Activated T-helper 17 cell treated with anti-CD3 and anti-CD28 coated beads, Interleukin-2, amount 50 U/mL, for 72 hours (primary cell): ENCODE data around the gene SRSF8. TPM values are rescaled to one million over a fixed set of nuclear protein-coding genes. Genes with fewer than 3 reads are reported as not detected.

Experiments
- ATAC-seq: fragments of 150-1000 bp; cut with Tn5 transposase; replicated peaks from 2 replicates; pipeline ENCODE4 v1.10.0; 2021; ENCODE audit warnings: mild to moderate bottlenecking, moderate library complexity
- H3K27ac Mint-ChIP-seq: one replicate; pipeline ENCODE4 v1.8.0; 2022; ENCODE audit warnings: mixed read lengths
- H3K27me3 Mint-ChIP-seq: one replicate; pipeline ENCODE4 v1.8.0; 2022; ENCODE audit warnings: mixed read lengths
- H3K36me3 Mint-ChIP-seq: one replicate; pipeline ENCODE4 v1.8.0; 2022; ENCODE audit warnings: low read depth, mild to moderate bottlenecking, mixed read lengths
- H3K4me1 Mint-ChIP-seq: one replicate; pipeline ENCODE4 v1.8.0; 2022; ENCODE audit warnings: mixed read lengths
- H3K4me3 Mint-ChIP-seq: one replicate; pipeline ENCODE4 v1.8.0; 2022; ENCODE audit warnings: mild to moderate bottlenecking, mixed read lengths
- H3K9me3 Mint-ChIP-seq: one replicate; pipeline ENCODE4 v1.8.0; 2022; ENCODE audit warnings: mixed read lengths
- total RNA-seq, 2 donors: library from RNA; stranded (reverse); gene quantifications; one replicate each; pipeline ENCODE4 v1.2.3, GENCODE V29; 2022

SRSF8 gene
- total RNA-seq, 2 donors from 2014 or later = 25.5 to 32.1 TPM

- H3K9me3 Mint-ChIP-seq = no peaks in the 10 kb centered on the region
- H3K36me3 Mint-ChIP-seq = no peaks in the 10 kb centered on the region
- H3K27ac Mint-ChIP-seq = no peak overlapping the region
- H3K27me3 Mint-ChIP-seq = no peaks in the 10 kb centered on the region
- H3K4me3 Mint-ChIP-seq = no peak overlapping the region
- peaks cover 20% of the 10 kb centered on the region for H3K4me1 Mint-ChIP-seq
- no peak for ATAC-seq
Measured at GRCh38 chr11:95081010-95081409, 14.3 kb downstream of the SRSF8 start.

DNA sequence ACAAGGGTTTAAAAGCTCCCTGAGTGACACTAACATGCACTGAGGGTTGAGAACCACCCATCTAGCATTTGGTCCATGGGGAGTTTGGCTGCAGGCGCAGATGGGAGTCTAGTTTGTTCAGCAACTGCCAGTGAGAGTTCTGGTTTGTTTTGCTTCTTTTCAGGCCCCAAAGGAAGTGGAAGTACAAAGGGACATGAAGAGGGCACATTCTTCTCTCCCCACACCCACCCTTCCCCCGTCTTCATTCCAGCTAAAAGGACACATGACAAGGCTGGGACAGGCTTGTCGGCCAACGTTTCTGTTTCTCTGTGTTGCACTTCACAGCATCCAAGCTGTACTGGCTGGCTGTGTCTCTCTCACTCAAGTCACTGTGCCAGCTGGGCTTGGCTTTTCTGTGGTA lies 14.7 kb downstream of the SRSF8 start:
- Mint-ChIP-seq H3K27me3 (no peaks in the 10 kb centered on the region), H3K27ac (no peak overlapping the region), H3K36me3 (no peaks in the 10 kb centered on the region), H3K9me3 (no peaks in the 10 kb centered on the region), H3K4me1 (peaks cover 19% of the 10 kb centered on the region), H3K4me3 (no peak overlapping the region)
- ATAC-seq = no peak

GRCh38 chr11:95082576-95083001 lies 15.9 kb downstream of the SRSF8 start:
- ATAC-seq = no peak
- Mint-ChIP-seq H3K9me3 (no peaks in the 10 kb centered on the region), H3K27me3 (no peaks in the 10 kb centered on the region), H3K4me1 (peaks cover 15% of the 10 kb centered on the region), H3K27ac (no peak overlapping the region), H3K4me3 (no peak overlapping the region), H3K36me3 (no peaks in the 10 kb centered on the region)

GRCh38 chr11:95084509-95084908 lies 17.8 kb downstream of the SRSF8 start:
- peak overlapping the region; percentile 30 for H3K4me3 Mint-ChIP-seq
- no peaks in the 10 kb centered on the region for H3K36me3 Mint-ChIP-seq
- peak; percentile 87 for ATAC-seq
- H3K4me1 Mint-ChIP-seq = peaks cover 23% of the 10 kb centered on the region
- H3K27ac Mint-ChIP-seq = peak overlapping the region; percentile 4
- H3K9me3 Mint-ChIP-seq = no peaks in the 10 kb centered on the region
- no peaks in the 10 kb centered on the region for H3K27me3 Mint-ChIP-seq

DNA sequence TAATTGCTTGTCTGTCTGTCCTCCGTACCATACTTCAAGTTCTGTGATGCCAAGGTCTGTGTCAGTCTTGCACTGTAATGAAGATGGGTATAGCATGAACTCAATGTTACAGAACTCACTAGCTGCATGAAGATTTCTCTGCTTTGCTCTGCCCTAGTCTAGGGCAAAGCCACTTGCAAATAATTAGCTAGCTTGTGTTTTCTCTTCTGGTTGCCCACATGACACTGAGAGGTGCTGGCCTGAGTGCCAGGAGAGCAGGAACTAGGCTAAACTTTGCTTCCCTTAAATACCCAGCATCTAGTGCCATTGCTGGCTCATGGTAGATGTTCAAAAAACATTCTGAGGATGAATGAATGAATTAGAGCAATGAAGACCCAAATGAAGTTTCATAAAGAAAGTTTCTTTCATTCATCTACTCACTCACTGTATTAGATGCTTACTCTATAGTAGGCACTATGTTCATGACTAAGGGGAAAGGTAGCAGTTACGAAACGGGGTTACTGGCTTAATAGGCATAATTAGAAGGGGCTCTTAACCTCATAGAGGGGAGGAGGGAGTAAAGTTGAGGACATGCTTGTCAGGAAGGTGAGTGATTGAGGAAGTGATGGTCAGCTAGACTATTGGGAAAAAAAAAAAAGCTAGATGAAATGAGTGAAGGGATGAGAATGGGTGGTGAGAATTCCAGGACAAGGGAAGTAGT lies 18.5 kb downstream of the SRSF8 start:
- no peaks in the 10 kb centered on the region for H3K36me3 Mint-ChIP-seq
- no peaks in the 10 kb centered on the region for H3K27me3 Mint-ChIP-seq
- no peak for ATAC-seq
- H3K4me3 Mint-ChIP-seq = peak overlapping the region; percentile 30
- H3K9me3 Mint-ChIP-seq = no peaks in the 10 kb centered on the region
- H3K4me1 Mint-ChIP-seq = peaks cover 23% of the 10 kb centered on the region
- peak overlapping the region; percentile 4 for H3K27ac Mint-ChIP-seq

DNA sequence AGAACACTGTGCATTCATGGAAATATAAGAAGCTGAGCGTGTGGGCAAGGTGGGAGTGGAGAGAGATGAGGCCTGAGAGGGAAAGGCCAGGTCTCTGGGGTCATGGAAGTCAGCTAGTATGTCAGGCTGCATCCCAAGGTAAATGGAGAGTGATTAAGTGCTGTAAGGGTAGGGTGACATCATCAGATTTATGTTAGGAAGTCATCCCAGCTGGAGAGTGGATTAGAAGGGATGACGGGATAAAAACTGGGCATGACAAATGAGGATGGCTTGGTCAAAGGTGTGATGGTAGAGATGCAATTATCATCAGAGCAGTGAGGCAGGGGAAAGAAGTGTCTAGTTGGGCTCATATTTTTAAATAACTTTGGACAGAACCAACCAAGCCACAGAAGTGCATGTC lies 19.4 kb downstream of the SRSF8 start:
- no peak for ATAC-seq
- Mint-ChIP-seq H3K36me3 (no peaks in the 10 kb centered on the region), H3K27me3 (no peaks in the 10 kb centered on the region), H3K9me3 (no peaks in the 10 kb centered on the region), H3K27ac (no peak overlapping the region), H3K4me3 (no peak overlapping the region), H3K4me1 (peaks cover 30% of the 10 kb centered on the region)

- no peak for ATAC-seq
- Mint-ChIP-seq H3K9me3 (no peaks in the 10 kb centered on the region), H3K27me3 (no peaks in the 10 kb centered on the region)
Measured at GRCh38 chr11:95086836-95087570, 20.3 kb downstream of the SRSF8 start.

DNA sequence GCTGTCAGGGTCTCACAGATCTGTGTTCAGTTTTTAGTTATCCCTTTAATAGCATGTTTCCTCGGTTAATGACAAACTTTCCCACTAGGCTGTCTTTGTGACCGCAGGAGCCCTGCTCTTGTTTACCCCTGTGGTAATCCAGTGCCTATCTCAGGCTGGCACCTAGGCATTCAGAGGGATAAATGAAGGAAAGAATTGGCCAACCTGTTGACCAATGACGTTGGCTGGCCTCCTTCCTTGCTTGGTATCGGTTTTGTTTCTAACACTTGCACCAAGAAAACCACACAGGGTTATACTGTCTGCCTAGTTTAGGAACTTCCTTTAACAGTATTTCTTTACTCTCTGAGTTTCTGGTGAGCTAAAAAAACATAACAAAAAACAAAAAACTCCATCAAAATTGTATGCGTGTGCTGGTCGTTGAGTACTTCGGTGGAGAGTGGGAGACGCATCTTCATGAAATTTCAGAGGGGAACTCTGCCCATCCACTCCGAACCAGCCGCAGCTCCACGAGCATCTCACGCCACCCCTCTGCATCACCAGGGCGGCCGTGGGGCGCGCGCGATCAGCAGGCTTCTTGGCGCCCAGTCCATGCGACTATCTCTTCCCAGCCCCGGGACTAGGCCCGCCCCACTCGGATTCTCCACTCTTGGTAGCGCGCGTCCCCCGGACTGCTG lies 22.4 kb downstream of the SRSF8 start:
- Mint-ChIP-seq H3K9me3 (no peaks in the 10 kb centered on the region), H3K4me3 (peak overlapping the region; percentile 87), H3K36me3 (no peaks in the 10 kb centered on the region), H3K27me3 (no peaks in the 10 kb centered on the region), H3K4me1 (peaks cover 57% of the 10 kb centered on the region), H3K27ac (peak overlapping the region; percentile 82)
- peak; percentile 52 for ATAC-seq

More at GRCh38 chr11:95086836-95087570, 20.3 kb downstream of the SRSF8 start:
- Mint-ChIP-seq H3K4me3 (no peak overlapping the region), H3K36me3 (no peaks in the 10 kb centered on the region), H3K4me1 (peaks cover 38% of the 10 kb centered on the region), H3K27ac (no peak overlapping the region)

DNA sequence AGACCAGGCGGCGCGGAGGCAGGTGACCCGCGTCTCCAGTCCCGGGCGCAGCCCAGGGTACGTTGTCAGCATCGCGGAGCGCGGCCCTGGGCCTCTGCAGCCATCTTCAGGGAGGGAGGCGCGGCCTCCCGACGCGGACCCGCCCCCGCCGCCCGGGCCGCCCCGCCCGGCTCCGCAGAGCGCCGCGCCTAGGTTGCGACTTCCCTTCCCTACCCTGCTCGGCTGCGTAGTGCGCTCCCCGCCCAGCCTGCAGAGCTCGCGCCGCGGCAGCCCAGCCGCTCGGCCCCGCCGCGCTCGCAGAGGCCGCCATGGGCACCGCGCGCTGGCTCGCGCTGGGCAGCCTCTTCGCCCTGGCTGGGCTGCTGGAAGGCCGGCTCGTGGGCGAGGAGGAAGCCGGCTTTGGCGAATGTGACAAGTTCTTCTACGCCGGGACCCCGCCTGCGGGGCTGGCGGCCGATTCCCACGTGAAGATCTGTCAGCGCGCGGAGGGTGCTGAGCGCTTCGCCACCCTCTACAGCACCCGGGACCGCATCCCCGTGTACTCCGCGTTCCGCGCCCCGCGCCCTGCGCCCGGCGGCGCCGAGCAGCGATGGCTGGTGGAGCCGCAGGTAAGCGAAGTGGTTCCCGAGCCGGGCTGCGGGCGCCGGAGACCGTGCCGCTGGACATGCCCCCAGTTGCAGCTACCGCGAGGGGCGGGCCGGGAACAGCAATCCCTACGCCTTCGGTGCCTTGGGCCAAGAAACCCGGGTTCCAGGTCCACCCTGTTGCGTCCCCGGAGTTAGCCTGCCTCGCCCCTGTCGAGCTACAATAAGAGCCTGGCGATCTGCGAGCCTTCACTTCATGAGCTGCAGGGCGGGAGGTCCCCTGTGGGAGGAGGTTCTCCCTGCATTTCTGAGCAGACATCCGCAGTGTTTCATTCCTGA lies 23.2 kb downstream of the SRSF8 start, which contains the start of gene ENDOD1:
TSS of gene ENDOD1 (plus strand) at position 227 of the 923 bp plus-strand sequence. CDS start at position 309, 82 bp downstream.
- no peaks in the 10 kb centered on the region for H3K36me3 Mint-ChIP-seq
- H3K9me3 Mint-ChIP-seq = no peaks in the 10 kb centered on the region
- peak; percentile 94 for ATAC-seq
- H3K27me3 Mint-ChIP-seq = no peaks in the 10 kb centered on the region
- peak within 1 kb of the TSS; percentile 87 for H3K4me3 Mint-ChIP-seq
- peak within 1 kb of the TSS; percentile 82 for H3K27ac Mint-ChIP-seq
- H3K4me1 Mint-ChIP-seq = peaks cover 56% of the 10 kb centered on the region

DNA sequence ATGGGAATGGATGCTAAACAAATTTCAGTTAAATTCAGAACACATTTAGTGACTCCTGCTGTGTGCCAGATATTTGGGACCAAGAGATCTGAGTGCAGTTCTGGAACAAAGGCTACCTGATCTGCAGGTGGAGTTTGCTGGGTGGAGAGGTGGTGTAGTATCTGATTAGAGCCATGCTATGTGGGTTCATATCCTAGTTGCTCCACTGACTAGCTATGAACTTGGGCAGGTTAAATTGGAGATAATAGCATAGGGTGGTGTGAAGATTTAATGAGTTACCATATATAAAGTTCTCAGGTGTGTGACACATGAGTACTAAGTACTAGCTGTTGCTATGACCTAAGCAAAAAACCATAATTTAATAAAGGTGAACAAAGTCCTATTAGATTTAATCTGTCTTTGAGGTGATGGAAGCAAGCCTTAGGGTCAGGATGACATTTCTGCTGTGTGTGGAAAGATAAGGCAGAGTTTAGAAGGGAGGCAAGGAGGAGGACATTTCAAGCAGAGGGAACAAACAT lies 25.0 kb downstream of the SRSF8 start:
- Mint-ChIP-seq H3K4me1 (peaks cover 55% of the 10 kb centered on the region), H3K27me3 (no peaks in the 10 kb centered on the region), H3K36me3 (no peaks in the 10 kb centered on the region), H3K4me3 (peak overlapping the region; percentile 87), H3K27ac (no peak overlapping the region), H3K9me3 (no peaks in the 10 kb centered on the region)
- no peak for ATAC-seq

DNA sequence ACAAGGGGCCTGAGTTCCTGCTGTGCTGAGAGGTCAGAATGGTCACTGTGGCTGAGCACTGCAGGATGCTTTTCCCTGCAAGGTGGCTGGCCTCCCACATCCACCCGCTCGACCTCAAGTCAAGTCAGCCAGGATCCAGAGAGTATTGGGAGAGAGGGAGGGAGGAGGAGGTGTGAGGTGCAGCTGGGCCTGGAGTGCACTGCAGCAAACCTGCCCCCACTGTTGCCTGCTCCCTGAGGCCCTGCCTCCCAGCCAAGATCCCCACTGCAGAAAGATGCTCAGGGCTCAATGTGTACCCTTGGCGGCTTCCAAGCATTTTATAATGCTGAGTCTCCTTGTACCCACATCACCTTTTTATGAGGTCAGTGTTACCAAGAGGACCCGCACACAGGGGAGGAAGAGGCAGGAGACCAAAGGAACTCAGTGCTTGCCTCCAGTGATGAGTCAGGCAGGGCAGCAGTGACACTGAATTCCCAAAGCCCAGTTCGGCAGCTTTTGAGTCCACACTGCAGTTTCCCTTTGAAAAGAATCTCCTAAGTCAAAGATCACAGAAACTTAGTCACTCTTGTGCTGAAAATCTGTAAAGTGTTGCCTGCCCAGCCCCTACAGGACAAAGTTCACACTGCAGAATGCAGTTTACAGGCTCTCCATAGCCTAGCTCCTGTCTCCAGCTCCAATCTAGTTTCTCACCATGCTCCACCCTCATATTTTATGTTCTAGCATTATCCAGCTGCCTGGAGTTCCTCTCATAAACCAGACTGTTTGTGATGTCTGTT lies 26.0 kb downstream of the SRSF8 start:
- H3K27ac Mint-ChIP-seq = peak overlapping the region; percentile 3
- no peaks in the 10 kb centered on the region for H3K36me3 Mint-ChIP-seq
- peak overlapping the region; percentile 87 for H3K4me3 Mint-ChIP-seq
- H3K9me3 Mint-ChIP-seq = no peaks in the 10 kb centered on the region
- peak; percentile 16 for ATAC-seq
- peaks cover 63% of the 10 kb centered on the region for H3K4me1 Mint-ChIP-seq
- H3K27me3 Mint-ChIP-seq = no peaks in the 10 kb centered on the region

GRCh38 chr11:95093548-95093947 lies 26.8 kb downstream of the SRSF8 start:
- Mint-ChIP-seq H3K27ac (peak overlapping the region; percentile 3), H3K27me3 (no peaks in the 10 kb centered on the region), H3K4me1 (peaks cover 62% of the 10 kb centered on the region), H3K9me3 (no peaks in the 10 kb centered on the region), H3K36me3 (no peaks in the 10 kb centered on the region), H3K4me3 (peak overlapping the region; percentile 87)
- no peak for ATAC-seq
